Fibroblast of villous mesenchyme (primary cell): Measurements from ENCODE around the gene FMNL2. TPM values are rescaled to one million over a fixed set of nuclear protein-coding genes. Genes with fewer than 3 reads are reported as not detected.
A peak's percentile ranks its signal among the peaks of the same experiment; 100 is the strongest.

ENCODE experiments used
- DNase-seq: peaks from one replicate; pipeline ENCODE4 v3.0.0-alpha.2; 2010; ENCODE audit warnings: low read depth
- H3K4me3 ChIP-seq: 2 replicates; pipeline ENCODE4 v1.5.1; 2011; ENCODE audit warnings: low read depth, mild to moderate bottlenecking, low read length
- total RNA-seq: library from RNA; depleted of rRNA; stranded (reverse); fragments of >200 nt; gene quantifications from 2 replicates; pipeline ENCODE4 v1.2.3, GENCODE V29; 2012
- TF ChIP-seq, protein P1 (sequence below): IDR thresholded peaks from 2 replicates; pipeline ENCODE4 v1.5.1; 2012; ENCODE audit warnings: low read depth, mild to moderate bottlenecking, low read length; ENCODE audit not compliant: insufficient read depth

FMNL2 gene
- total RNA-seq, 1 donor = 17.3 TPM

GRCh38 chr2:152583512-152584229 lies 248.7 kb downstream of the FMNL2 start:
- no peak overlapping the region for H3K4me3 ChIP-seq
- TF ChIP-seq, protein P1, sequence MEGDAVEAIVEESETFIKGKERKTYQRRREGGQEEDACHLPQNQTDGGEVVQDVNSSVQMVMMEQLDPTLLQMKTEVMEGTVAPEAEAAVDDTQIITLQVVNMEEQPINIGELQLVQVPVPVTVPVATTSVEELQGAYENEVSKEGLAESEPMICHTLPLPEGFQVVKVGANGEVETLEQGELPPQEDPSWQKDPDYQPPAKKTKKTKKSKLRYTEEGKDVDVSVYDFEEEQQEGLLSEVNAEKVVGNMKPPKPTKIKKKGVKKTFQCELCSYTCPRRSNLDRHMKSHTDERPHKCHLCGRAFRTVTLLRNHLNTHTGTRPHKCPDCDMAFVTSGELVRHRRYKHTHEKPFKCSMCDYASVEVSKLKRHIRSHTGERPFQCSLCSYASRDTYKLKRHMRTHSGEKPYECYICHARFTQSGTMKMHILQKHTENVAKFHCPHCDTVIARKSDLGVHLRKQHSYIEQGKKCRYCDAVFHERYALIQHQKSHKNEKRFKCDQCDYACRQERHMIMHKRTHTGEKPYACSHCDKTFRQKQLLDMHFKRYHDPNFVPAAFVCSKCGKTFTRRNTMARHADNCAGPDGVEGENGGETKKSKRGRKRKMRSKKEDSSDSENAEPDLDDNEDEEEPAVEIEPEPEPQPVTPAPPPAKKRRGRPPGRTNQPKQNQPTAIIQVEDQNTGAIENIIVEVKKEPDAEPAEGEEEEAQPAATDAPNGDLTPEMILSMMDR = no peak
- no peak for DNase-seq

- DNase-seq = peak; percentile 6
- H3K4me3 ChIP-seq = no peak overlapping the region
- TF ChIP-seq, protein P1 = no peak
Measured at GRCh38 chr2:152584301-152584700, 249.3 kb downstream of the FMNL2 start.

DNA sequence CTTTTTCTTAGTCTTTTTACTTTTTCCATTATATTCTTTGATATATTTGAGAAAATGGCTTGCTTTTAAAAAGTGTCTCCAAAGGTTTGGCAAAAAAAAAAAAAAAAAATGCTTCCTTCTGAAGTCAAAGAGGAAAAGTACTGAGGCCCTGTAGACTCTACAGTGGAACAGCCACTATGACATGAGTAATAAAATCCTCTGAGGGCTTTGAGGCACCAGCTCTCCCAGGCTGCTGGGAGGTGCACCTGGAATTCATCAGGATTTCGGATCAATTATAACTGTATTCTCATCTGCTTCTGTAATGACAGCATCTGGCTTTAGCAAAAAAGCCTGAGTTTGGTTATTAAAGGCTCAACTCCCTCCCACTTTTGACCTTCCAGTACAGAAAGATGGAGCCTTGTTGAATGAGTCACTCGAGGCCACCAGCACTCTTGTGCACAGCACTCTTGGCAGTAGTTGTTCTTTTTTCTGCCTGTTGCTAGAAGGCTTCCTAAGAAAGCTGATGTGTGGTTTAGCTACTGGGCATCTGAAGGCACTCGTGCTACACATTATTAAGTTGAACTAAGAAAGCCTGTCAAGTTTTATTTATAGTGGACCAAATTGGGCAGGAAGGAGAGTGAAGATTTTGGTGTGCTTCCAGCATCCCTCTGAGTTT lies 251.0 kb downstream of the FMNL2 start:
- no peak overlapping the region for H3K4me3 ChIP-seq
- TF ChIP-seq, protein P1 = no peak
- peak; percentile 92 for DNase-seq

GRCh38 chr2:152587187-152587947 lies 252.4 kb downstream of the FMNL2 start:
- TF ChIP-seq, protein P1 = no peak
- H3K4me3 ChIP-seq = no peak overlapping the region
- peak; percentile 35 for DNase-seq

- no peak for DNase-seq
- H3K4me3 ChIP-seq = no peak overlapping the region
- TF ChIP-seq, protein P1 = no peak
Measured at GRCh38 chr2:152588998-152589397, 254.0 kb downstream of the FMNL2 start.

GRCh38 chr2:152594022-152594766 lies 259.2 kb downstream of the FMNL2 start:
- no peak for DNase-seq
- TF ChIP-seq, protein P1 = no peak
- no peak overlapping the region for H3K4me3 ChIP-seq
